H1 (cell line): Measurements from ENCODE around the gene PLCB1. TPM values are rescaled to one million over a fixed set of nuclear protein-coding genes. Genes with fewer than 3 reads are reported as not detected.

Source experiments
- CTCF ChIA-PET: fragments of 300-600 bp; sonication (Branson Sonifier 250); formaldehyde crosslinking; loops from one replicate; lab custom pipeline; 2021; ENCODE audit not compliant: partially characterized antibody; lab: Charles Lee
- POLR2A ChIA-PET: fragments of 300-600 bp; sonication (Branson Sonifier 250); formaldehyde crosslinking; loops from one replicate; lab custom pipeline; 2021; ENCODE audit warnings: inconsistent platforms; ENCODE audit not compliant: partially characterized antibody; lab: Charles Lee
- DNase-seq, 2 experiments: peaks; one replicate each; pipeline versions ENCODE4 v3.0.0 to v3.0.0-alpha.2; 2010 to 2022; ENCODE audit warnings: low spot score in 2 of 2, low read depth in 1 of 2, mixed read lengths in 1 of 2
- FAIRE-seq: peaks from 2 replicates; lab custom pipeline; 2011; peaks lifted over from hg19 to GRCh38; lab: Jason Lieb, UNC
- H2AFZ ChIP-seq: 2 replicates; pipeline ENCODE4 v1.8.1; 2012; ENCODE audit warnings: low read length, inconsistent platforms
- H2AK5ac ChIP-seq: 2 replicates; pipeline ENCODE4 v1.6.1; 2013; ENCODE audit warnings: low read depth, low read length
- H2BK120ac ChIP-seq: replicated peaks from 2 replicates; pipeline ENCODE3; 2013; ENCODE audit warnings: low read depth, low read length, inconsistent platforms
- H2BK12ac ChIP-seq: 2 replicates; pipeline ENCODE4 v1.6.1; 2013; ENCODE audit warnings: low read depth, low read length
- H2BK15ac ChIP-seq: 2 replicates; pipeline ENCODE4 v1.6.1; 2013; ENCODE audit warnings: low read length
- H2BK20ac ChIP-seq: 2 replicates; pipeline ENCODE4 v1.6.1; 2013; ENCODE audit warnings: low read length
- H2BK5ac ChIP-seq: 2 replicates; pipeline ENCODE4 v1.6.1; 2013; ENCODE audit warnings: low read depth, low read length
- H3K14ac ChIP-seq: 2 replicates; pipeline ENCODE4 v1.6.1; 2013; ENCODE audit warnings: inconsistent platforms; ENCODE audit not compliant: insufficient read length
- H3K18ac ChIP-seq: 2 replicates; pipeline ENCODE4 v1.6.1; 2013; ENCODE audit warnings: low read length; ENCODE audit errors: extremely low read depth
- H3K23ac ChIP-seq: 2 replicates; pipeline ENCODE4 v1.6.1; 2013; ENCODE audit warnings: inconsistent platforms; ENCODE audit not compliant: insufficient read length
- H3K23me2 ChIP-seq: 2 replicates; pipeline ENCODE4 v1.6.1; 2013; ENCODE audit warnings: low read depth, low read length
- H3K27ac ChIP-seq: 2 replicates; pipeline ENCODE4 v1.6.1; 2011; ENCODE audit warnings: low read depth, low read length, inconsistent platforms
- H3K27me3 ChIP-seq, 4 experiments: replicated peaks in 1 of 4; 1 replicate in 1 of 4; 2 replicates in 3 of 4; pipeline versions ENCODE4 v1.6.1 to v1.8.1; 2011 to 2013; ENCODE audit warnings: low read length in 3 of 4, mild to moderate bottlenecking in 3 of 4, inconsistent platforms in 2 of 4, mixed read lengths in 2 of 4, moderate library complexity in 1 of 4; ENCODE audit not compliant: control insufficient read depth in 3 of 4, insufficient read depth in 3 of 4; ENCODE audit errors: extremely low read depth in 1 of 4
- H3K36me3 ChIP-seq, 4 experiments: 2 replicates each; pipeline versions ENCODE4 v1.6.1 to v1.8.1; 2011 to 2013; ENCODE audit warnings: mild to moderate bottlenecking in 4 of 4, low read length in 3 of 4, moderate library complexity in 2 of 4, control low read depth in 1 of 4, inconsistent platforms in 1 of 4; ENCODE audit not compliant: insufficient read depth in 4 of 4, control insufficient read depth in 2 of 4
- H3K4ac ChIP-seq: replicated peaks from 2 replicates; pipeline ENCODE3; 2013; ENCODE audit warnings: low read length, low read depth, mixed read lengths, inconsistent platforms; ENCODE audit not compliant: insufficient read length
- H3K4me1 ChIP-seq, 4 experiments: replicated peaks in 1 of 4; 1 replicate in 1 of 4; 2 replicates in 3 of 4; pipeline versions ENCODE4 v1.6.1 to v1.8.1; 2011 to 2013; ENCODE audit warnings: low read length in 3 of 4, inconsistent platforms in 2 of 4, mixed read lengths in 1 of 4; ENCODE audit not compliant: insufficient read depth in 4 of 4, control insufficient read depth in 3 of 4
- H3K4me2 ChIP-seq, 2 experiments: 2 replicates each; pipeline versions ENCODE4 v1.6.1 to v1.8.1; 2011 to 2013; ENCODE audit warnings: low read depth in 2 of 2, low read length in 2 of 2, control low read depth in 1 of 2, inconsistent platforms in 1 of 2, mild to moderate bottlenecking in 1 of 2; ENCODE audit not compliant: insufficient read depth in 1 of 2
- H3K4me3 ChIP-seq, 4 experiments: fragments of 200-600, 300-600 bp in 1 of 4; sonication (generic), shearing (Covaris generic), sonication (Bioruptor Twin) in 1 of 4; 2 replicates each; pipeline versions ENCODE4 v1.5.1 to v1.8.1; 2011 to 2016; ENCODE audit warnings: low read length in 4 of 4, low read depth in 3 of 4, control low read depth in 2 of 4, inconsistent platforms in 2 of 4, mild to moderate bottlenecking in 2 of 4, mixed read lengths in 1 of 4, moderate library complexity in 1 of 4; ENCODE audit not compliant: insufficient read depth in 2 of 4; ENCODE audit errors: extremely low read depth in 1 of 4
- H3K56ac ChIP-seq: replicated peaks from 2 replicates; pipeline ENCODE3; 2013; ENCODE audit warnings: low read depth, mild to moderate bottlenecking, mixed read lengths, low read length, inconsistent platforms; ENCODE audit not compliant: insufficient read length
- H3K79me1 ChIP-seq: 2 replicates; pipeline ENCODE4 v1.6.1; 2013; ENCODE audit warnings: low read depth, low read length, control low read depth
- H3K79me2 ChIP-seq, 2 experiments: 2 replicates each; pipeline versions ENCODE4 v1.6.1 to v1.8.1; 2012 to 2013; ENCODE audit warnings: low read length in 2 of 2, mild to moderate bottlenecking in 2 of 2, inconsistent platforms in 1 of 2; ENCODE audit not compliant: insufficient read depth in 2 of 2, control insufficient read depth in 1 of 2
- H3K9ac ChIP-seq, 4 experiments: replicated peaks in 1 of 4; 1 replicate in 1 of 4; 2 replicates in 3 of 4; pipeline versions ENCODE4 v1.6.1 to v1.8.1; 2011 to 2013; ENCODE audit warnings: low read depth in 3 of 4, low read length in 3 of 4, control low read depth in 2 of 4, mild to moderate bottlenecking in 2 of 4, moderate library complexity in 2 of 4, inconsistent platforms in 1 of 4; ENCODE audit errors: extremely low read depth in 1 of 4
- H3K9me3 ChIP-seq, 2 experiments: 2 replicates each; pipeline versions ENCODE4 v1.6.1 to v1.8.1; 2012 to 2013; ENCODE audit warnings: mild to moderate bottlenecking in 2 of 2, moderate library complexity in 2 of 2, control low read depth in 1 of 2, inconsistent platforms in 1 of 2, low read depth in 1 of 2, low read length in 1 of 2, mixed read lengths in 1 of 2; ENCODE audit not compliant: insufficient read depth in 2 of 2
- H4K20me1 ChIP-seq, 2 experiments: replicated peaks in 1 of 2; 2 replicates each; pipeline versions ENCODE3 to v1.8.1; 2011 to 2013; ENCODE audit warnings: inconsistent platforms in 2 of 2, low read length in 2 of 2, mild to moderate bottlenecking in 1 of 2; ENCODE audit not compliant: insufficient read depth in 2 of 2, control insufficient read depth in 1 of 2
- H4K5ac ChIP-seq: 2 replicates; pipeline ENCODE4 v1.6.1; 2013; ENCODE audit warnings: low read length, low read depth, mixed read lengths, inconsistent platforms; ENCODE audit not compliant: insufficient read length
- H4K8ac ChIP-seq: 2 replicates; pipeline ENCODE4 v1.8.0; 2013; ENCODE audit warnings: mild to moderate bottlenecking, moderate library complexity, low read length, inconsistent platforms; ENCODE audit not compliant: insufficient read depth; ENCODE audit errors: extremely low read depth
- H4K91ac ChIP-seq: replicated peaks from 2 replicates; pipeline ENCODE3; 2013; ENCODE audit warnings: low read length, mixed read lengths, inconsistent platforms; ENCODE audit not compliant: insufficient read length
- ASH2L ChIP-seq: fragments of 200-600, 300-600 bp; sonication (generic); IDR thresholded peaks from one replicate; pipeline ENCODE4 v1.7.1; 2017; ENCODE audit warnings: low read length
- CEBPB ChIP-seq: IDR thresholded peaks from 2 replicates; pipeline ENCODE4 v1.6.1; 2012; ENCODE audit warnings: low read depth, low read length
- CHD1 ChIP-seq: IDR thresholded peaks from 2 replicates; pipeline ENCODE4 v1.6.1; 2012; ENCODE audit warnings: low read depth, low read length, improper control_type of control experiment
- HDAC2 ChIP-seq, 2 experiments: fragments of 300-600 bp in 1 of 2; sonication (generic) in 1 of 2; IDR thresholded peaks; 2 replicates each; pipeline ENCODE4 v1.6.1; 2011 to 2012; ENCODE audit warnings: low read depth in 2 of 2, low read length in 2 of 2, mild to moderate bottlenecking in 2 of 2, moderate library complexity in 2 of 2, borderline replicate concordance in 1 of 2, inconsistent platforms in 1 of 2
- JUND ChIP-seq: IDR thresholded peaks from 2 replicates; pipeline ENCODE4 v1.6.1; 2011; ENCODE audit warnings: mild to moderate bottlenecking, improper control_type of control experiment, low read length
- MAFK ChIP-seq: IDR thresholded peaks from 2 replicates; pipeline ENCODE4 v1.6.1; 2012; ENCODE audit warnings: low read depth, mild to moderate bottlenecking, improper control_type of control experiment, low read length
- RBBP5 ChIP-seq: IDR thresholded peaks from 2 replicates; pipeline ENCODE4 v1.7.1; 2012; ENCODE audit warnings: low read depth, mild to moderate bottlenecking, inconsistent platforms, low read length, moderate library complexity, borderline replicate concordance
- SIN3A ChIP-seq, 2 experiments: IDR thresholded peaks in 1 of 2; conservative IDR thresholded peaks in 1 of 2; 2 replicates each; pipeline ENCODE4 v1.6.1; 2011 to 2012; ENCODE audit warnings: low read length in 2 of 2, improper control_type of control experiment in 1 of 2, low read depth in 1 of 2, mild to moderate bottlenecking in 1 of 2
- SUZ12 ChIP-seq: fragments of 200-600 bp; sonication (generic); IDR thresholded peaks from 2 replicates; pipeline ENCODE4 v1.6.1; 2012; ENCODE audit warnings: mild to moderate bottlenecking, inconsistent platforms, low read length, moderate library complexity, mixed read lengths
- TAF7 ChIP-seq: optimal IDR thresholded peaks from 2 replicates; pipeline ENCODE3; 2011; ENCODE audit warnings: low read depth, mild to moderate bottlenecking, inconsistent platforms, low read length, moderate library complexity, borderline replicate concordance
- WGBS, 2 experiments: shearing (Covaris generic) in 1 of 2; methylation state at CpG; one replicate each; pipeline versions ENCODE4 v1.1.6 to v1.1.7; 2013 to 2015; ENCODE audit warnings: low lambda C conversion rate in 2 of 2, mixed read lengths in 2 of 2, inconsistent platforms in 1 of 2, low coverage in 1 of 2, missing lambda C conversion rate in 1 of 2; ENCODE audit not compliant: insufficient replicate concordance in 2 of 2, insufficient coverage in 1 of 2, insufficient read length in 1 of 2; ENCODE audit errors: extremely low coverage in 1 of 2, missing lambda C conversion rate in 1 of 2; 5-methylcytosine and 5-hydroxymethylcytosine counted together
- polyA plus RNA-seq, 7 experiments: library from polyadenylated mRNA; depleted of rRNA in 3 of 7; stranded (reverse) in 5 of 7; unstranded in 2 of 7; fragments of >200 nt in 5 of 7; fragments of 200-250 nt in 2 of 7; gene quantifications; 1 replicate in 5 of 7; 2 replicates in 1 of 7; 4 replicates in 1 of 7; pipeline versions ENCODE4 v1.2.1 to v1.2.3, GENCODE V29; 2011 to 2013; ENCODE audit warnings: missing spikeins in 2 of 7, mixed read lengths in 2 of 7
- total RNA-seq: library from RNA; stranded (reverse); fragmentation: NEBNext Ultra II Directional; extraction: Animal tissue kit (Norgen Biotek cat#: 25700); gene quantifications from 2 replicates; pipeline ENCODE4 v1.2.1, GENCODE V29; 2021
- TF ChIP-seq, protein P1 (sequence below): IDR thresholded peaks from 2 replicates; pipeline ENCODE4 v1.6.1; 2012; ENCODE audit warnings: low read length, inconsistent platforms

PLCB1 gene
- total and polyA plus RNA-seq, 2 of the 8 experiments (the other 6 are each of a cell fraction or from before 2014, with no cell fraction given) = 2.6 to 9.1 TPM

DNA sequence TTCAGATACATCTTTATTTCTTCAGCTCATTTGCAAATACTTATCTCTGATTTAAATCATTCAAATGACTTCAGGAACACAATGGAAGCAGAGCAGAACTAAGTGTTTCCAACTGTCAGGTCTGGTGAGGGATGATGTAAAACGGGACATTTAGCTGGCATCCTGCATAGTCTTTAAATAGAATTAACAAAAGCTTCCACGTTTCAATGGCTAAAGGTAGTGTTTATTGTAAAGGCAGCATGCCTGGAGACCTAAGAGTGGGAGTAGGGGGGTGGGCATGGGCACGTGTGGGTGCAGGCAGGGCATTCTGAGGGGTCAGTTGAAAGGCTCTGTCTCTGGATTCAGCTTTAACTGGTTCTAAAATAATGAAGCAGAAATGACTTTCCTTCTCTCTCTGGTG, 174.9 kb downstream of the PLCB1 start:
- Histone ChIP-seq H4K8ac (no peak overlapping the region), H3K27me3 (no peaks in the 10 kb centered on the region), H3K4me2 (no peak overlapping the region), H3K4ac (no peak overlapping the region), H2BK20ac (no peak overlapping the region), H4K5ac (no peak overlapping the region), H3K23me2 (no peaks in the 10 kb centered on the region), H4K20me1 (no peaks in the 10 kb centered on the region), H2BK12ac (no peak overlapping the region), H3K36me3 (no peaks in the 10 kb centered on the region), H3K79me1 (no peaks in the 10 kb centered on the region), H3K18ac (no peak overlapping the region), H3K23ac (no peak overlapping the region), H2AK5ac (no peak overlapping the region), H3K27ac (no peak overlapping the region), H2BK120ac (no peak overlapping the region), H3K79me2 (no peaks in the 10 kb centered on the region), H2BK15ac (no peak overlapping the region), H2BK5ac (no peak overlapping the region), H3K9me3 (no peaks in the 10 kb centered on the region), H3K56ac (no peak overlapping the region), H3K4me1 (peaks cover 0 to 5% (median 2%) of the 10 kb centered on the region in 4 experiments; a peak in 4 of 7 replicates), H3K9ac (peak overlapping the region in 1 of 4 experiments; percentile 34; a peak in 1 of 7 replicates), H3K4me3 (no peak overlapping the region), H2AFZ (no peak overlapping the region), H4K91ac (no peak overlapping the region), H3K14ac (no peak overlapping the region)
- DNase-seq = no peak
- POLR2A ChIA-PET = interaction anchor here (0.7 kb wide), 1 partner anchor 165 kb away, joined by 4 read pairs; no protein-coding TSS in a partner anchor
- WGBS, 2 experiments = 64% methylated on average over 3 of the region's 3 CpGs; no CpG with 5 or more reads in 1 of the 2 experiments
- FAIRE-seq = no peak
- CTCF ChIA-PET = interaction anchor here (0.7 to 3.2 kb wide), 21 partner anchors 9 to 414 kb away, joined by 3 to 21 read pairs (median 5); partner anchors contain the start of gene PLCB1
- TF ChIP-seq CHD1 = no peak
- TF ChIP-seq MAFK = no peak
- no peak for TF ChIP-seq SUZ12
- TF ChIP-seq HDAC2 (IDR thresholded peaks at IDR 0.05; ENCODE audit: borderline replicate concordance in 1 of 2, low read depth in 2 of 2, low read length in 2 of 2) = no peak
- TF ChIP-seq, protein P1, sequence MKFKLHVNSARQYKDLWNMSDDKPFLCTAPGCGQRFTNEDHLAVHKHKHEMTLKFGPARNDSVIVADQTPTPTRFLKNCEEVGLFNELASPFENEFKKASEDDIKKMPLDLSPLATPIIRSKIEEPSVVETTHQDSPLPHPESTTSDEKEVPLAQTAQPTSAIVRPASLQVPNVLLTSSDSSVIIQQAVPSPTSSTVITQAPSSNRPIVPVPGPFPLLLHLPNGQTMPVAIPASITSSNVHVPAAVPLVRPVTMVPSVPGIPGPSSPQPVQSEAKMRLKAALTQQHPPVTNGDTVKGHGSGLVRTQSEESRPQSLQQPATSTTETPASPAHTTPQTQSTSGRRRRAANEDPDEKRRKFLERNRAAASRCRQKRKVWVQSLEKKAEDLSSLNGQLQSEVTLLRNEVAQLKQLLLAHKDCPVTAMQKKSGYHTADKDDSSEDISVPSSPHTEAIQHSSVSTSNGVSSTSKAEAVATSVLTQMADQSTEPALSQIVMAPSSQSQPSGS = no peak
- no peak for TF ChIP-seq ASH2L
- no peak for TF ChIP-seq SIN3A (conservative IDR thresholded peaks at IDR 0.05 in 1 of 2, IDR thresholded peaks at IDR 0.05 in 1 of 2; ENCODE audit: low read depth in 1 of 2, low read length in 2 of 2)
- no peak for TF ChIP-seq RBBP5
- TF ChIP-seq JUND = no peak
- no peak for TF ChIP-seq CEBPB
- no peak for TF ChIP-seq TAF7
